ENCODE measurements around the gene NKIRAS2.
"Not testable (repeated sequence)": the region's sequence is repeated elsewhere in the genome, so short reads cannot be mapped to it uniquely, and the experiment has no call there.

The NKIRAS2 gene

DNA sequence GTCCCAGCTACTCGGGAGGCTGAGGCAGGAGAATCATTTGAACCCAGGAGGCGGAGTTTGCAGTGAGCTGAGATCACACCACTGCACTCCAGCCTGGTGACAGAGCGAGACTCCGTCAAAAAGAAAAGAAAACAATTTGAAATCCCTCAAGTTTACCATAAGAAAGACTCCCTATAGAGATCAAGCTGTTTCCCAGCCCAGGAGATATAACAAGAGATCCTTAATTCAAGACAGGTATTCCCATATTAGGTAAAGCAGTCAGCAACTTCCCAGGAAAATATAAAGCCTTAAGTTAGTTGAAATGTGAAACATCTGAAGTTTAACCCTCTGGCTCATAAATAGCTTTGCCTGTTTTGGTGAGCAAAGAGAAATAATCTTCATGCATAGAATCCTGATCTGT is 7.5 kb upstream of the NKIRAS2 start:
- not testable (repeated sequence) for H3K36me3 Mint-ChIP-seq; H3K27me3 Mint-ChIP-seq; H3K4me3 Mint-ChIP-seq; H3K27ac Mint-ChIP-seq; H3K9me3 Mint-ChIP-seq (ENCODE audit: low read depth)
- peaks cover 56% of the 10 kb centered on the region for H3K4me1 Mint-ChIP-seq (ENCODE audit: low read depth)

DNA sequence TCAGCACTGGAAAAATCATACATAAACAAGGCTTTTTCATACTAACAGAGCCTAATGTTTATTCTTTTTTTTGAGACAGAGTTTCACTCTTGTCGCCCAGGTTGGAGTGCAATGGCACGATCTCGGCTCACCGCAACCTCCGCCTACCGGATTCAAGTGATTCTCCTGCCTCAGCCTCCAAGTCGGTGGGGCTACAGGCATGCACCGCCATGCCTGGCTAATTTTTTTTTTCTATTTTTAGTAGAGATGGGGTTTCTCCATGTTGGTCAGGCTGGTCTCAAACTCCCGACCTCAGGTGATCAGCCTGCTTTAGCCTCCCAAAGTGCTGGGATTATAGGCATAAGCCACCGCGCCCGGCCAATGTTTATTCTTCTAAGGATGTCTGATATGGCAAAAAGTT is 6.2 kb upstream of the NKIRAS2 start:
- not testable (repeated sequence) for H3K36me3 Mint-ChIP-seq; H3K27me3 Mint-ChIP-seq; H3K4me3 Mint-ChIP-seq; H3K9me3 Mint-ChIP-seq (ENCODE audit: low read depth)
- H3K27ac Mint-ChIP-seq, result peak overlapping the region; percentile 68
- peaks cover 65% of the 10 kb centered on the region for H3K4me1 Mint-ChIP-seq (ENCODE audit: low read depth)

- Mint-ChIP-seq H3K4me3 (peak overlapping the region; percentile 99), H3K4me1 (ENCODE audit: low read depth) (peaks cover 63% of the 10 kb centered on the region), H3K27ac (peak overlapping the region; percentile 100), H3K27me3 (no peaks in the 10 kb centered on the region), H3K36me3 (no peaks in the 10 kb centered on the region), H3K9me3 (ENCODE audit: low read depth) (no peaks in the 10 kb centered on the region)
Observed at GRCh38 chr17:42016411-42016831, 3.5 kb upstream of the NKIRAS2 start.

GRCh38 chr17:42016941-42017865 is 2.7 kb upstream of the NKIRAS2 start, which contains the start of gene DNAJC7:
DNAJC7 (minus strand) TSS chr17:42017439; CDS start chr17:42017416, 23 bp downstream.
- Mint-ChIP-seq H3K4me1 (ENCODE audit: low read depth) (peaks cover 60% of the 10 kb centered on the region), H3K4me3 (peak within 1 kb of the TSS; percentile 99), H3K27ac (peak within 1 kb of the TSS; percentile 100), H3K36me3 (peaks cover under 1% of the 10 kb centered on the region), H3K27me3 (no peaks in the 10 kb centered on the region), H3K9me3 (ENCODE audit: low read depth) (no peaks in the 10 kb centered on the region)

- Mint-ChIP-seq H3K4me1 (ENCODE audit: low read depth) (peaks cover 56% of the 10 kb centered on the region), H3K27ac (peak overlapping the region; percentile 93), H3K27me3 (no peaks in the 10 kb centered on the region), H3K9me3 (ENCODE audit: low read depth) (no peaks in the 10 kb centered on the region), H3K4me3 (peak overlapping the region; percentile 99), H3K36me3 (peaks cover 2% of the 10 kb centered on the region)
Observed at GRCh38 chr17:42017866-42018200, 2.1 kb upstream of the NKIRAS2 start.

GRCh38 chr17:42018339-42018738 is 1.6 kb upstream of the NKIRAS2 start:
- Mint-ChIP-seq H3K4me3 (peak overlapping the region; percentile 99), H3K27me3 (no peaks in the 10 kb centered on the region), H3K27ac (peak overlapping the region; percentile 93), H3K9me3 (ENCODE audit: low read depth) (no peaks in the 10 kb centered on the region), H3K4me1 (ENCODE audit: low read depth) (peaks cover 52% of the 10 kb centered on the region), H3K36me3 (peaks cover 2% of the 10 kb centered on the region)

DNA sequence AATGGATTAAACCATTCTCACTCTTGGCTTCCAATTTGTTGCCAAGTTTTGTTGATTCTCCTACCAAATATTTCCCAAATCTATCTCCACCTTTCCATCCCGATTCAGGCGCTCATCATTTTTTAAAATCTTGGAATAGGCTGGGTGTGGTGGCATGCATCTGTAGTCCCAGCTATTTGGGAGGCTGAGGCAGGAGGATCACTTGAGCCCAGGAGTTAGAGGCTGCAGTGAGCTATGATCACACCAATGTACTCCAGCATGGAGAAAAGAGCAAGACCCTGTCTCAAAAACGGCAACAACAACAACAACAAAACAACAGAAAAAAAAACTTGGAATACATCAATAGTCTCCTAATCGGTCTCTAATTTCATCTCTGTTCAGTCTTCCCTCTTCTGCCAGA is 902 bp upstream of the NKIRAS2 start:
- Mint-ChIP-seq H3K27ac (peak overlapping the region; percentile 69), H3K9me3 (ENCODE audit: low read depth) (no peaks in the 10 kb centered on the region), H3K27me3 (no peaks in the 10 kb centered on the region), H3K4me1 (ENCODE audit: low read depth) (peaks cover 48% of the 10 kb centered on the region), H3K36me3 (peaks cover 2% of the 10 kb centered on the region), H3K4me3 (peak overlapping the region; percentile 43)

GRCh38 chr17:42020845-42021244 is 955 bp downstream of the NKIRAS2 start:
- H3K9me3 Mint-ChIP-seq (ENCODE audit: low read depth); H3K27me3 Mint-ChIP-seq; H3K36me3 Mint-ChIP-seq: not testable (repeated sequence)
- Mint-ChIP-seq H3K4me1 (ENCODE audit: low read depth) (peaks cover 45% of the 10 kb centered on the region), H3K4me3 (peak overlapping the region; percentile 96), H3K27ac (peak overlapping the region; percentile 83)

- peaks cover 2% of the 10 kb centered on the region for H3K36me3 Mint-ChIP-seq
- H3K9me3 Mint-ChIP-seq (ENCODE audit: low read depth), result no peaks in the 10 kb centered on the region
- peaks cover 31% of the 10 kb centered on the region for H3K4me1 Mint-ChIP-seq (ENCODE audit: low read depth)
Observed at GRCh38 chr17:42023524-42024349, 3.8 kb downstream of the NKIRAS2 start.

DNA sequence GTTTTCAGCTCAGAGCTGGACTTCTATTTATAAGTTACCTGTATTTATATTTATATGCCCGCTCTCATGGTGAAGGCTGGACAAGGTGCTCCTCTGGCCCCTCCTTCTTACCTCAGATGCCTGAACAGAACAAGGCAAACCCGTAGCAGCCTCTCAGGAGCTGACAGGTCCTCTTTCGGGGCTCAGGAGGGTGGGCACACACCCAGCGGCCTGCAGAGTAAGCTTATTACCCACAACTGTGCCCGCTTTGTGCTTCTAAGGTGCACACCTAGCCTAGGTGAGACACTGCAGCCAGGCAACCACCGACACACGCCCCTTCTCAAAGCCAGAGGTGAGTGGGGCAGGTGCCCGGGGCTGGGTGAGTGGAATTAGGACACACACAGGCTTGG is 5.3 kb downstream of the NKIRAS2 start:
- Mint-ChIP-seq H3K4me1 (ENCODE audit: low read depth) (peaks cover 24% of the 10 kb centered on the region), H3K27ac (no peak overlapping the region), H3K4me3 (no peak overlapping the region), H3K9me3 (ENCODE audit: low read depth) (no peaks in the 10 kb centered on the region), H3K36me3 (peaks cover 2% of the 10 kb centered on the region), H3K27me3 (no peaks in the 10 kb centered on the region)

More at GRCh38 chr17:42023524-42024349, 3.8 kb downstream of the NKIRAS2 start:
- no peaks in the 10 kb centered on the region for H3K27me3 Mint-ChIP-seq
- no peak overlapping the region for H3K27ac Mint-ChIP-seq
- no peak overlapping the region for H3K4me3 Mint-ChIP-seq

DNA sequence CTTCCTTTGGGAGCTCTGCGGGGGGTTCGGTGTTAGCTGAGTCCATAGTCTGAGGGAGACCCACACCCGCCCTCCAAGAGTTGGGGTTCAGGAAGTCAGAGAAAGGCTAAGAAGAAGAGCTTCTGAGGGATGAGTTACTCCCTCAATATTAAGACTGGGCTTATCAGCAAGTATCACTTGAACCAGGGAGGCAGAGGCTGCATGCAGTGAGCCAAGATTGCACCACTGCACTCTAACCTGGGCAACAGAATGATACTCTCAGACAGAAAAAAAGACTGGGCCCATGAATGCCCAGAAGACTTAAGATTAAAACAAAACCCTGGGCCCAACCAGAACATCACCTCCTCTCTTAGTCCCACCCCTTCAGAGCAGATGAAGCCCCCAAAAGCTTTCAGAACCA is 6.0 kb downstream of the NKIRAS2 start:
- Mint-ChIP-seq H3K27ac (no peak overlapping the region), H3K36me3 (peaks cover 2% of the 10 kb centered on the region), H3K27me3 (no peaks in the 10 kb centered on the region), H3K9me3 (ENCODE audit: low read depth) (no peaks in the 10 kb centered on the region), H3K4me1 (ENCODE audit: low read depth) (peaks cover 16% of the 10 kb centered on the region), H3K4me3 (no peak overlapping the region)

DNA sequence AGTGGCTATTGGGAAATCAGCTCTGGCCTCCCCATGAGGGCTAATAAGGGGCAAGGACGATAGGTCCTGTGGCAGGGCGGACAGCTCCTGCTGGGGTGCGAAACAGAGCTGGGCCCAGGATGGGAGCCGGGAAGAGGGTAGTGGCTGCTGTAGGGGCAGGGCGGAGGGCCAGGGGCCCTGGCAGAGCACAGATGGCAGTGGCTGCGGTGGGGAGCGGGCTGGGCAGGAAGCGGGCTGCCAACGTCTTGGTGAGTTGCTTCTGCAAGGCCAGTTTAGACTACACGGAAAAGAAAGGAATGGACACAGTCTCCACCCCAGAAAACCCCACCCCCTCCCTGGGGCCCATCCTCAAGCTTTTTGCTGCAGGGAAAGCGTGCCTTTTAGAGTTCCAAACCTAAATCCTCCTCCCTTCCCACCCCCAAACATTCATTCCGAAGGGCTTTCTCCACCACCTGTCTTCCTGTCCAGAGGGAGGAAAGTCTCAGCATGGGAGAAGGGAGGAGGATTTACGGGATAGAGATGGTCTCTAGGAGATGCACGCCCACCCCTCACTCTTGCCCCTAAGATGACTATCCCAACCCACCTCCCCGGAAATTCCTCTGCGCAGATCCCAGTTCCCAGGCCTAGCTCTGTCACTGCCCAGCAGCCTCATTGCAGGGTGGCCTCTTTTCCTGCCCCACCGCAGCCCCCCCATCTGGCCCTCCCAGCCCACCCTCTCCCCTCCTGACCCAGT is 7.1 kb downstream of the NKIRAS2 start:
- H3K27ac Mint-ChIP-seq, result no peak overlapping the region
- H3K4me3 Mint-ChIP-seq, result no peak overlapping the region
- H3K36me3 Mint-ChIP-seq, result peaks cover 2% of the 10 kb centered on the region

GRCh38 chr17:42027590-42027889 is 7.7 kb downstream of the NKIRAS2 start:
- Mint-ChIP-seq H3K4me3 (no peak overlapping the region), H3K4me1 (ENCODE audit: low read depth) (peaks cover 6% of the 10 kb centered on the region), H3K27me3 (no peaks in the 10 kb centered on the region), H3K27ac (no peak overlapping the region), H3K9me3 (ENCODE audit: low read depth) (no peaks in the 10 kb centered on the region), H3K36me3 (no peaks in the 10 kb centered on the region)

More for the DNA sequence above, 7.1 kb downstream of the NKIRAS2 start:
- H3K4me1 Mint-ChIP-seq (ENCODE audit: low read depth), result peaks cover 9% of the 10 kb centered on the region
- H3K9me3 Mint-ChIP-seq (ENCODE audit: low read depth), result no peaks in the 10 kb centered on the region
- no peaks in the 10 kb centered on the region for H3K27me3 Mint-ChIP-seq

- Mint-ChIP-seq H3K4me3 (no peak overlapping the region), H3K27ac (no peak overlapping the region), H3K36me3 (no peaks in the 10 kb centered on the region), H3K9me3 (ENCODE audit: low read depth) (no peaks in the 10 kb centered on the region), H3K27me3 (no peaks in the 10 kb centered on the region), H3K4me1 (ENCODE audit: low read depth) (peaks cover 6% of the 10 kb centered on the region)
Observed at GRCh38 chr17:42027961-42028790, 8.3 kb downstream of the NKIRAS2 start.

Data from activated naive CD8-positive, alpha-beta T cell (primary cell).